Inferior parietal cortex (tissue), 1 donor: ENCODE data around the gene SLC22A23.

Experiments
- DNase-seq: peaks from one replicate; pipeline ENCODE4 v3.0.0-alpha.2; 2016; ENCODE audit errors: extremely low spot score

Gene SLC22A23

GRCh38 chr6:3444276-3445088 lies 12.4 kb downstream of the SLC22A23 start:
- DNase-seq = no peak

DNA sequence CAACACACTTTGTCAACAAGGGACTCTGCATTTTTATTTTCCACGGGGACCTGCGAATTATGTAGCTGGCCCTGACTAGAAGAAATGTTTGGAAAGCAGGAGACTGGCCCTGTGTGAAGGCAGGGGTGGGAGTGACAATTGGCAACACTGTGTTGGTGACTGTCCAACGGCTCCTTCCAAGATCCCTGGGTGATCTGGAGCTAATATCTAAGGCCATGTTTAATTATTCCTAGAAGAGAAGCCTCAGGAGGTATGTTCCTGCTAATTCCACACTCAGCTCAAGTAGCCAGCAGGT lies 13.7 kb downstream of the SLC22A23 start:
- no peak for DNase-seq

- DNase-seq = no peak
These were observed 14.2 kb downstream of the SLC22A23 start for GRCh38 chr6:3442431-3443220.

DNA sequence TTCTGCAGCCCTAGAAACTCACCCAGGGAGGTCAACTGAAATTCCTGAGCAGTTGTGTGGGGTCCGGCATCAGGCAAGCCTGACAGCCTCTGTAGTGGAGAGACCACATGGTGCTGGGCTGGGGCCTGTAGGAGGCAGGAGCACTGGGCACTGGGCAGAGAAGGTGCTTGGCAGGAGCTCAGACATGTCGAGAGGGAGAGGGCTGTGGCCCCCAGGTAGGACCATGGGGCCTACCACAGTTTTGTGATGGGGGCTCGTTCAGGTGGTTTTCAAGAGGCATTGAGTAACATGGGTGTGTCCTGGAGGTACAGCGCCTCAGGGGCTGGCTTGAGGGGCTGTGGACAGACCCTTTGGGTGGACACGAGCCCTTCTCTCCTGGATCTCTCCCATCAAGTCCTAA lies 15.9 kb downstream of the SLC22A23 start:
- no peak for DNase-seq

DNA sequence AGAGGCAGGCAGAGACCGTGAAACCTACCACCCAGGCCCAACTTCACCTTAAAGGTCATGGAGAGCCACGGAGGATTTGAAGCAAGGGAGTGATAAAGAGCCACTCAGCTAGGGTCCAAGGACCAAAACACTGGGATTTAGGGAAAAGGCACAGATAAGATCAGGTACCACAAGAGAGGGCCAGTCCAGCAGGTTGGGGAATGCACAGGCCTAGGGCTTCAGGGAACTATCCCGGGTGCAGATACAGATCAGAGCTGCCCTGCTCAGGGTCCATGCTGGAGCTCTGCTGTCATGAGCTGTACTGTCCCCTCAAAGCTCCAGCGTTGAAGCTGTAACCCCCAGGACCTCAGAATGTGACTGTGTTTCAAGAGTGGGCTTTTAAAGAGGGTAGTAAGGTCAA lies 16.9 kb downstream of the SLC22A23 start:
- DNase-seq = no peak

DNA sequence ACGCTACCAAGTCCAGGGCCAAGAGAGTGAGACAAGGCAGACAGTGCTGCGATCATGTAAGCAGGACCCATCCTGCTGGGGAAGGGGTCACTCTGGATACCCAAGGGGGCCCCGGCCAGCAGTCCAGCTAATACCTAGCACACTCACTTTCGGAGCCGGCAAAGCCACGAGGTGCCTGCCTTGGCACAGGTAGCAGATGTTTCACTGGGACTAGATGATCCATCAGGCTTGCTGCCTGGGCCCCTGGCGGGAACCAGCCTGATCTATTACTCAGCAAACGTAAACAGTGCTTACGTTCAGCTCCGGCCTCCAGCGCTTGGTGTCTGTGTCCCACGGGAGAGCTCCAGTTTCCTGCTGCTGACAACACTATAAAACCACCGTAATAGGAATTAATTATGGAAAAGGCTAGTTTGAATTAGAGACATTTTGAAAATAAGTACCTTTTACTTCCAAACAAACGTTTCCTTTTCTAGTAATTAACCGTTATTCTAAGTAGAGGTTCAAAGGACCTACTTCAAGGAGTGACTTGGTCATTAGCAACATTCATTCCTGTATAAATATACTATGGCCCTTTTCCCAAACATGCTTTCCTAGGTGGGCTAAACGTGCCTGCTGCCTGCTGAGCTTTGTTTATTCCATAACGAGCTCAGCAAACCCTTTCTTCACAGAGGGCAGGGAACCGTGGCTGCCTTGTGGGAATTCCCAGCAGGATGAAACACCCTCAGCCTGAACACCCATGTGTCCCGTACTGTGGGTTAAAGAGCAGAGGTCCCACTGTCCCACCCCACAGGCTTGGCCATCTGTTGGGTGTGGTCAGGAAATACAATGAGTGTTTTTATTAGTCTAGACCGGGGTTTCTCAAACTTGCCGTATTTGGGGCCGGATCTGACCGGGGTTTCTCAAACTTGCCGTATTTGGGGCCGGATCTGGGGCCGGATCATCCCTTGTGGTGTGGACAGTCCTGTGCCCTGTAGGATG lies 18.4 kb downstream of the SLC22A23 start:
- DNase-seq = no peak

DNA sequence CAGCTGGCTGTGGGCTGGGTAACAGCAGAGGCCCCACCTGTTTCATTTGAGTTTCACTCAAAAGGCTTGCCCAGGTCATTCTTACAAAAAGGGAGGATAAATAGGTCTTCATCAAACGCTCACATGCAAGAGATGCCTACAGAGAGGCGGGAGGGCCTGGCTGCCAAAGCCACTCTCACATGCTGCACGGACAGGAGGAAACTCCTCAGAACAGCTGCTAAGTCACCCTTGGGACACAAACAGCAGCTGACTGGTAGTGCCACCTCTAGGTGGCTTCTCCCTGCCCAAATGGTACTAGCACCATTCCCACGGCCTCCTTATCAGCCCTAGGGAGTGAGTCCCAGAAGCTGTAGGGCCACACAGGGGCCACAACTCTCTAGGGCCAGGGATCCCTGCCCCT lies 23.8 kb downstream of the SLC22A23 start:
- DNase-seq = no peak

DNA sequence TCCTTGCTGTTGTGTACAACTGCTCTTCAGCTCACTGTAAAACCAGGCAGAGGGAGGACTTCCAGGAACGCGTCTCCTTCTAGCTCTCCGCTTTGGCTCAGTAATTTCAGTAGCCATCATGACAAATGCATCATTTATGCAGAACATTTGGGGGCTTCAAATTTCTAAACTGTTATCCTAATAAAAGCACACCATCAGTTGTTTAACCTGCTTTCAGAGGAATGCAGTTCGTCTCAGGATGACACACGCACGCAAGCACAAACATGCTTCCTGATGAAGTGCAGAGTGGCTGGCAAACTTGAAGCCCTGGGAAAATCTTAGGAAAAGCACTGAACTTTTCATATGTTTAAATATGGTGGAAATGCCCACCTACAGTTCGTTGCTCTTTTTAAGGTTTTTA lies 24.4 kb downstream of the SLC22A23 start:
- no peak for DNase-seq

DNA sequence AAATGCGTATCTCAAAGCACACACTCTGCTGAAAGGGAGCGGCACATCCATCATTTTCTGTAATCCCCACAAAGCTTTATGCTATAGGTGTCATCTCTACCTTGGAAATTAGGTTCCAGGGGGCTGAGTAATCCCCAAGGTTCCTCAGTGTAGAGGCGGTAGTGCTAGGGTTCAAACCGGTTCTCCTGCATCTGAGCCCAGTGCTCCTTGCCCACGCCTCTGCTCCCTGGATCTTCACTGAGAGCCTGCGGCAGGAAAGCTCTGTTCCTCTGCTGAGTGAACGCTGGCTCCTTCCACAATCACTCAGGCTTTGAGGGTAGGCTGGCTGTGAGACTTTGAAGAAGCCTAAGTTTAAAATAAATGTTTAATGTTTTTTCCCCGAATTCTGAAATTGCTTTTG lies 24.9 kb downstream of the SLC22A23 start:
- no peak for DNase-seq

- DNase-seq = no peak
These were observed 27.6 kb downstream of the SLC22A23 start for GRCh38 chr6:3429211-3429610.

DNA sequence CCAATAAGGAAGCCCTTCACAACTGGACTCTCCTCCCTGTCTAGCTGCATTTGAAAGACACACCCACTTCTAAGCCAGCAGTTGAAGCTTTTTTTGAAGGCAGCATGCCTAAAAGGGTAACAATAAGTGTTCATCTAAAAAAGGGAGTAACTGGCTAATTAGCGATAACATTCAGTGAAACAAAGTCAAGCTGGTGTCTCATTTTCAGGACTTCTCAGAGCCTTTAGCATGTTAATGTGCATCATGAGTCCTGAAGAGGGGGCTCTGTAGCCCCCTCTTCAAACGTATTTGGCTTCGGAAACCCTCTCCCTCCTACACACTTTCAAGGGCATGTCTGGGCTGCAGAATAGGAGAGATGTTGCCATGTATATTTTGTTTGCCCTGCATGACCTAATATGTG lies 28.1 kb downstream of the SLC22A23 start:
- no peak for DNase-seq

DNA sequence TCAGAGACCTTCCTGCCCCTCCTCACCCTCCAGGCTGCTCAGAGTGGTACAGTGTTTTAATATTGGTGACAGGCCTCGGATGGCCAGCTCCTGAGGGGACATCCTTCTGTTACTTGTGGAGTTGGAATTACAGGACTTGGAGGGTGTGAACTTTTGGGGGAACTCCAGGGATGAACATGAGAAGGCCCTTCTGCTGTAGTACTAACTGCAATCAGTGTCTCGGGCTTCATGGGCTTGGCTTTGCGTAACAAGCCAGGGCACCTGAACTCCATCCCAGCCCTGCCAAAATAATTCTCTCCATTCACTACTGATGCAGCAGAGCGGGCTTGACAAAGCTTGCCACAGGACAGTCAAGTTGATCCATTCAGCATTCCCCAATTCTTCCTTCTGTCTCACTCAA lies 28.6 kb downstream of the SLC22A23 start:
- DNase-seq = no peak

DNA sequence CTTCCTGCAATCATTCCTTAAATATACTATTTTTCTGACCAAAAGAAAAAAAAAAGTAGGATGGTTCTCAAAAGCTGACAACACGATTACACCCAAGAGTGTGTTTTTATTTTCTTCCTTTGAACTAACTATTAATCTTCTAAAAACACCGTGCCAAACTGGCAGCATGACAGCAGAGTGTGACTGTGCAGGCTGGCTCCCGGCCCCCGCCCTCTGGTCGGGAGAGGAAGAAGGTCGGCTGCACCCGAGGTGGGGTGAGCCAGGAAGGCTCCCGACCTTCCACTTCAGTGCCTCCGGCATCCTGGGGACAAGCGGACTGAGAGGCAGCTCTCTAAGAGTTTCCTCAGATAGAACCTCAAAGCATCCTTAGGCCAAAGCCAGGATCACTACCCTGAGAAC lies 29.2 kb downstream of the SLC22A23 start:
- no peak for DNase-seq

DNA sequence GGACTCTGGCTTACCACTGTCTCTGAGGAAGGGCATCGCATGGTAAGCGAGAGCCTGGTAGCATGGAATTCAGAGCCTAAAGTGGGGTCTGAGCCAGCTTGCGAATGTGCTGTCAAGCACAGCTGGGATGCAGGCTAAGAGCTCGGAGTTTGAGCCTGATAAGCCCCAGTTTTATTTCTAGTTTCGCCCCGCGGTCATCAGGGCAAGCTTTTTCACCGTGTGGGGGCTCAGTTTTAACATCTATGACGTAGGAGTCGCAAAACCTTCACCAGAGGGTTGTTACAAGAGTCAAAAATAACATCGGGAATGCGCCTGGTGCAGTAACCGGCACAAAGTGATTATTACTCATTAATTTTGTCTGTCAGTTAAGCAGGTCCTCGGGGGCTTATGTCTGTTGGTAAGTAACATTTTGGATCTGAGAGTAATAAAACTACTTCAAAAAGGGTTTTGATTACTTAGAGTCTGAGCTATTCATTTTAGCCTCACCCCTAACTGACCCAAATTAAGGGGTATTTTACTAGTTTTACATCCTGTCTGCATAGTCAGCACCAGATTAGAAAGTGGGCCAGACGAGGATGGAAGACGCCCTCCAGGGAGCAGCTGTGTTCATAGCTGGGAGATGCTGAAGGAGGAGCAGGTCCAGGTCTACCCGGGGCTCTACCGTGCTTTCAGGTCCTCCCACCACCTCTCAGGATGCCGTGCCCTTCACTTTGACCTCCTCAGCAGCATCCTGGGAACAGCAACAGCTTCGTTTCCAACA lies 29.7 kb downstream of the SLC22A23 start:
- no peak for DNase-seq

DNA sequence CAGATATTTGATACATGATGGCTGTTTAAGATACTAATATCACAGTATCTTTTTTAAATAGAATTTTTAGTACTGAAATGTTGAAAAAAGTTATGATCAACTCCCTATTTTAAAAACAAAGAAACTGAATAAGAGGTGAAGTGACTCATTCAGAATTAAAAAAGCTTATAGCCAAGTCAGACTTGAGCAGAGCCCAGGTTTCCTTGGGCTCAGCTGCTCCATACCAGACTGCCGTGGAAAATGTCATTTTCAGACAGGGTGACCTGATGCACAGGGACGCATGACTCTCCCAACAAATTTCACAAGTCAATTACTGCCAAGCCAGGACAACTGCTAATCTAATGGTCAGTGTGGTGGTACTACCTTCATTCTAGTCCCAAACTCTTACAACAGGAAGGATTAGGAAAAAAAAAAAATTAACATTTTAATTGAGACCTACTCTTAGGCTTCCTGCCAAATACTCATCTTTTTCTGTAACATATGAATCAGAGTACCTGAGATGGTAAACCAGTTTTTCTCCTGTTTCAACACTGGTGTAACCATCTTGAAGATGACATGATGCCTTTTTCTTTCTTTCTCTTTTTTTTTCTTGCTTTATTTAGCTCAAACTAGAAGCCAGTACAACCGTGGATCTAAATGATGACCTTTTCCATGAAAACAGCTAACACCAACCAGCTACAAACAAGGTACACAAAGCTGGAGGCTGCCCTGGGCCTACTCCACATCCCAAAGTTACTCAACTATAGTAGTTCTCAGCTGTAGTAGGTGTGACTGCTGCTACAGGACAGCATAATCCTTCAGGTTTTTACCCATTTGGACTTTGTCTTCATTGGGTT lies 30.5 kb downstream of the SLC22A23 start:
- no peak for DNase-seq

- no peak for DNase-seq
These were observed 31.3 kb downstream of the SLC22A23 start for GRCh38 chr6:3425574-3425973.

DNA sequence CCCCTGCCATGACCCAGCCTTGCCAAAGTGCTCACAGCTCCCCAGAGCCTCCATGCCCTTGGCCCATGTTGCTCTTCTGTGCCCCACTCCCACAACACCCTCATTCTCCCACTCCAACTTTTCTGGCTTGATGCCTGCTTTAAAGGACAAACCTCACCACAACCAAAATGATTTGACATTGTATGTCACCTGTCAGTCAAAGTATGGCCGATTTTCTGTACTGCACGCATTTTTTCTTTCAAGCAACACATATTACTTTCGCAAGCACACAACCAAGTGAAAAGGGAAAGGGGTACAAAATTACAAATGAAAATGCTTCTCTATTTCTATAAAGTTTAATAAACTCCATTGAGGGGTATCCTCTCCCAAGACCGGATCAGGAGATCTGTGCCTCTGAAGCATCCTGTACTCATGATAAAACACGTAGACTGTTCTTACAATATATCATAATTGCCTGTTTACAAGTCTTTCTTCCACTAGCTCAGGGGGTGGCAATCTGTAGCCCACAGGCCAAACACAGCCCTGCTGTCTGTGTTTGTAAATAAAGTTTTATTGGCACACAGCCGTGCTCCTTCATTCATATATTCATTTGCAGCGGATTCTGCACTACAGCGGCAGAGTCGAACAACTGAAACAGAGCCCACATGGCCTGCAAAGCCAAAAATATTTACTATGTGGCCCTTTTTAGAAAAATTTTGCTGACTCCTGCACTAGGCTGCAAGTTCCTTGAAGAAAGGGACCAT lies 32.5 kb downstream of the SLC22A23 start:
- DNase-seq = no peak

- DNase-seq = no peak
These were observed 33.2 kb downstream of the SLC22A23 start for GRCh38 chr6:3423439-3424184.

GRCh38 chr6:3422435-3423070 lies 34.3 kb downstream of the SLC22A23 start:
- DNase-seq = no peak
